GM23338 (cell line): Measurements from ENCODE around the gene RALBP1. TPM values are rescaled to one million over a fixed set of nuclear protein-coding genes. Genes with fewer than 3 reads are reported as not detected.

Experiments used
- ATAC-seq: fragments of 200-7000 bp; cut with Tn5 transposase; 3 replicates; pipeline ENCODE4 v1.9.1; 2020
- DNase-seq: peaks from one replicate; pipeline ENCODE4 v3.0.0-alpha.2; 2015; ENCODE audit warnings: low spot score
- H2AFZ ChIP-seq: fragments of 200-600 bp; sonication (generic); 2 replicates; pipeline ENCODE4 v1.8.0; 2016; ENCODE audit warnings: antibody characterized with exemption, mild to moderate bottlenecking, moderate library complexity
- H3F3A ChIP-seq: fragments of 200-600 bp; sonication (generic); replicated peaks from 2 replicates; pipeline ENCODE4 v1.8.0; 2017; ENCODE audit warnings: antibody characterized with exemption, mixed run types, low read depth
- H3K27ac ChIP-seq: fragments of 200-600 bp; sonication (generic); 2 replicates; pipeline ENCODE4 v1.6.1; 2016; ENCODE audit warnings: low read depth
- H3K27me3 ChIP-seq: fragments of 200-600 bp; sonication (generic); 2 replicates; pipeline ENCODE4 v1.8.0; 2016; ENCODE audit warnings: mild to moderate bottlenecking, mixed run types, moderate library complexity; ENCODE audit not compliant: insufficient read depth
- H3K36me3 ChIP-seq: fragments of 200-600 bp; sonication (generic); 2 replicates; pipeline ENCODE4 v1.8.0; 2016; ENCODE audit warnings: mild to moderate bottlenecking; ENCODE audit not compliant: insufficient read depth
- H3K4me1 ChIP-seq: fragments of 200-600 bp; sonication (generic); 2 replicates; pipeline ENCODE4 v1.8.0; 2016; ENCODE audit warnings: mild to moderate bottlenecking, moderate library complexity; ENCODE audit not compliant: insufficient read depth
- H3K4me2 ChIP-seq: fragments of 200-600 bp; sonication (generic); 2 replicates; pipeline ENCODE4 v1.7.1; 2017; ENCODE audit warnings: mixed run types
- H3K4me3 ChIP-seq: fragments of 200-600 bp; sonication (generic); 2 replicates; pipeline ENCODE4 v1.6.1; 2016; ENCODE audit warnings: mixed run types
- H3K79me2 ChIP-seq: fragments of 200-600 bp; sonication (generic); replicated peaks from 2 replicates; pipeline ENCODE4 v1.8.0; 2017; ENCODE audit warnings: mild to moderate bottlenecking; ENCODE audit not compliant: insufficient read depth
- H3K9me2 ChIP-seq: fragments of 200-600 bp; sonication (generic); 2 replicates; pipeline ENCODE4 v1.8.0; 2017; ENCODE audit not compliant: insufficient read depth
- H4K20me1 ChIP-seq: fragments of 200-600 bp; sonication (generic); replicated peaks from 2 replicates; pipeline ENCODE4 v1.8.0; 2017; ENCODE audit warnings: mild to moderate bottlenecking; ENCODE audit not compliant: insufficient read depth
- H3K27ac Mint-ChIP-seq: 2 replicates; pipeline ENCODE4 v1.8.0; 2020; ENCODE audit warnings: inconsistent platforms, mild to moderate bottlenecking, moderate library complexity, mixed read lengths
- H3K27me3 Mint-ChIP-seq: 3 replicates; pipeline ENCODE4 v1.8.0; 2022; ENCODE audit warnings: low read depth, mild to moderate bottlenecking, moderate library complexity, mixed read lengths, inconsistent platforms; ENCODE audit not compliant: insufficient read depth, poor library complexity
- H3K36me3 Mint-ChIP-seq: 3 replicates; pipeline ENCODE4 v1.8.0; 2021; ENCODE audit warnings: low read depth, mild to moderate bottlenecking, inconsistent platforms, moderate library complexity, mixed read lengths
- H3K4me1 Mint-ChIP-seq: 3 replicates; pipeline ENCODE4 v1.8.0; 2020; ENCODE audit warnings: mild to moderate bottlenecking, inconsistent platforms, mixed read lengths
- H3K4me3 Mint-ChIP-seq: 3 replicates; pipeline ENCODE4 v1.8.0; 2021; ENCODE audit warnings: moderate library complexity, mild to moderate bottlenecking, inconsistent platforms, mixed read lengths
- H3K9me3 Mint-ChIP-seq: 3 replicates; pipeline ENCODE4 v1.8.0; 2020; ENCODE audit warnings: moderate library complexity, mild to moderate bottlenecking, inconsistent platforms, mixed read lengths
- CREB1 ChIP-seq: fragments of 250-450 bp; sonication (Bioruptor Pico); IDR thresholded peaks from 2 replicates; pipeline ENCODE4 v1.5.0; 2020; ENCODE audit warnings: low read depth, mild to moderate bottlenecking, moderate library complexity
- EZH2 ChIP-seq: fragments of 200-600 bp; sonication (generic); IDR thresholded peaks from one replicate; pipeline ENCODE4 v1.8.0; 2017; ENCODE audit warnings: antibody characterized with exemption, mild to moderate bottlenecking, low read depth; ENCODE audit not compliant: unreplicated experiment
- EZH2phosphoT487 ChIP-seq: fragments of 200-600 bp; sonication (generic); IDR thresholded peaks from one replicate; pipeline ENCODE4 v1.8.1; 2018; ENCODE audit warnings: antibody characterized with exemption; ENCODE audit not compliant: unreplicated experiment
- JUNB ChIP-seq: IDR thresholded peaks from one replicate; pipeline ENCODE4 v1.6.1; 2016; ENCODE audit warnings: antibody characterized with exemption; ENCODE audit not compliant: unreplicated experiment
- NANOG ChIP-seq: IDR thresholded peaks from 2 replicates; pipeline ENCODE4 v1.6.1; 2016; ENCODE audit warnings: antibody characterized with exemption, borderline replicate concordance
- POLR2AphosphoS5 ChIP-seq: IDR thresholded peaks from 2 replicates; pipeline ENCODE4 v1.6.1; 2016; ENCODE audit warnings: antibody characterized with exemption, low read depth
- STAT1 ChIP-seq: IDR thresholded peaks from one replicate; pipeline ENCODE4 v1.6.1; 2016; ENCODE audit warnings: antibody characterized with exemption; ENCODE audit not compliant: unreplicated experiment
- ZNF114 ChIP-seq: fragments of 250-450 bp; sonication (Bioruptor Pico); IDR thresholded peaks from 2 replicates; pipeline ENCODE4 v1.5.0; 2020; ENCODE audit warnings: mild to moderate bottlenecking, moderate library complexity
- ZNF331 ChIP-seq: fragments of 250-450 bp; sonication (Bioruptor Pico); IDR thresholded peaks from 2 replicates; pipeline ENCODE4 v1.5.0; 2020; ENCODE audit warnings: low read depth, mild to moderate bottlenecking, moderate library complexity
- polyA plus RNA-seq: library from polyadenylated mRNA; unstranded; fragments of >200 nt; fragmentation: Nextera tagmentation; extraction: Ambion mirVana; gene quantifications from 2 replicates; pipeline ENCODE4 v1.2.1, GENCODE V29; 2016
- total RNA-seq: library from RNA; depleted of rRNA; stranded (reverse); fragments of >200 nt; shearing (Covaris generic); gene quantifications from 2 replicates; pipeline ENCODE4 v1.2.3, GENCODE V29; 2014
- TF ChIP-seq, protein P1 (sequence below), 2 experiments: fragments of 200-600 bp in 1 of 2; sonication (generic) in 1 of 2; conservative IDR thresholded peaks; 2 replicates each; pipeline versions ENCODE4 v1.5.1 to v1.6.1; 2016 to 2017; ENCODE audit warnings: antibody characterized with exemption in 2 of 2, low read depth in 2 of 2, mild to moderate bottlenecking in 2 of 2, moderate library complexity in 1 of 2
- TF ChIP-seq, protein P2 (sequence below): IDR thresholded peaks from 2 replicates; pipeline ENCODE4 v1.6.1; 2016; ENCODE audit warnings: antibody characterized with exemption
- TF ChIP-seq, protein P3 (sequence below): IDR thresholded peaks from one replicate; pipeline ENCODE4 v1.6.1; 2018; ENCODE audit warnings: antibody characterized with exemption; ENCODE audit not compliant: unreplicated experiment
- TF ChIP-seq, protein P4 (sequence below): fragments of 250-450 bp; sonication (Bioruptor Pico); IDR thresholded peaks from 2 replicates; pipeline ENCODE4 v1.5.0; 2020; ENCODE audit warnings: mild to moderate bottlenecking, moderate library complexity

Gene RALBP1
- total and polyA plus RNA-seq, 2 experiments from 2014 or later = 80.9 to 103 TPM

DNA sequence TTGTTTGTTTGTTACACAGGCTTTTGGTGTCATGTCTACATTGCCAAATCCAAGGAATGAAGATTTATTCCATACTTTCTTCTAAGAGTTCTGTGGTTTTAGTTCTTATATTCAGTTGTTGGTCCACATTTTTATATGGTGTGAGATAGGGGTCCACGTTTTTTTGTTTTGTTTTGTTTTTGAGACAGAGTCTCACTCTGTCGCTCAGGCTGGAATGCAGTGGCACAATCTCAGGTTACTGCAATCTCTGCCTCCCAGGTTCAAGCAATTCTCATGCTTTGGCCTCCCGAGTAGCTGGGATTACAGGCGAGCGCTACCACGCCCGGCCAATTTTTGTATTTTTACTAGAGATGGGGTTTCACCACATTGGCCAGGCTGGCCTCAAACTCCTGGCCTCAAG lies 8.2 kb downstream of the RALBP1 start:
- H3K9me3 Mint-ChIP-seq = no peaks in the 10 kb centered on the region
- H3K4me3 Mint-ChIP-seq = no peak overlapping the region
- Histone ChIP-seq H3K4me1 (no peaks in the 10 kb centered on the region; the same call in 1 of the 2 replicates), H3K79me2 (peaks cover 96% of the 10 kb centered on the region), H3K9me2 (peaks cover 3% of the 10 kb centered on the region; the same call in 1 of the 2 replicates), H3K27me3 (no peaks in the 10 kb centered on the region), H3F3A (no peaks in the 10 kb centered on the region), H4K20me1 (peaks cover 16% of the 10 kb centered on the region), H3K4me2 (no peak overlapping the region), H3K27ac (no peak overlapping the region), H2AFZ (no peak overlapping the region), H3K36me3 (no peaks in the 10 kb centered on the region; the same call in 1 of the 2 replicates), H3K4me3 (no peak overlapping the region)
- TF ChIP-seq, protein P1, sequence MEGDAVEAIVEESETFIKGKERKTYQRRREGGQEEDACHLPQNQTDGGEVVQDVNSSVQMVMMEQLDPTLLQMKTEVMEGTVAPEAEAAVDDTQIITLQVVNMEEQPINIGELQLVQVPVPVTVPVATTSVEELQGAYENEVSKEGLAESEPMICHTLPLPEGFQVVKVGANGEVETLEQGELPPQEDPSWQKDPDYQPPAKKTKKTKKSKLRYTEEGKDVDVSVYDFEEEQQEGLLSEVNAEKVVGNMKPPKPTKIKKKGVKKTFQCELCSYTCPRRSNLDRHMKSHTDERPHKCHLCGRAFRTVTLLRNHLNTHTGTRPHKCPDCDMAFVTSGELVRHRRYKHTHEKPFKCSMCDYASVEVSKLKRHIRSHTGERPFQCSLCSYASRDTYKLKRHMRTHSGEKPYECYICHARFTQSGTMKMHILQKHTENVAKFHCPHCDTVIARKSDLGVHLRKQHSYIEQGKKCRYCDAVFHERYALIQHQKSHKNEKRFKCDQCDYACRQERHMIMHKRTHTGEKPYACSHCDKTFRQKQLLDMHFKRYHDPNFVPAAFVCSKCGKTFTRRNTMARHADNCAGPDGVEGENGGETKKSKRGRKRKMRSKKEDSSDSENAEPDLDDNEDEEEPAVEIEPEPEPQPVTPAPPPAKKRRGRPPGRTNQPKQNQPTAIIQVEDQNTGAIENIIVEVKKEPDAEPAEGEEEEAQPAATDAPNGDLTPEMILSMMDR (conservative IDR thresholded peaks at IDR 0.05; ENCODE audit: low read depth in 2 of 2) = no peak
- TF ChIP-seq, protein P2, sequence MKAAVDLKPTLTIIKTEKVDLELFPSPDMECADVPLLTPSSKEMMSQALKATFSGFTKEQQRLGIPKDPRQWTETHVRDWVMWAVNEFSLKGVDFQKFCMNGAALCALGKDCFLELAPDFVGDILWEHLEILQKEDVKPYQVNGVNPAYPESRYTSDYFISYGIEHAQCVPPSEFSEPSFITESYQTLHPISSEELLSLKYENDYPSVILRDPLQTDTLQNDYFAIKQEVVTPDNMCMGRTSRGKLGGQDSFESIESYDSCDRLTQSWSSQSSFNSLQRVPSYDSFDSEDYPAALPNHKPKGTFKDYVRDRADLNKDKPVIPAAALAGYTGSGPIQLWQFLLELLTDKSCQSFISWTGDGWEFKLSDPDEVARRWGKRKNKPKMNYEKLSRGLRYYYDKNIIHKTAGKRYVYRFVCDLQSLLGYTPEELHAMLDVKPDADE = no peak
- no peak for TF ChIP-seq ZNF114
- TF ChIP-seq, protein P3, sequence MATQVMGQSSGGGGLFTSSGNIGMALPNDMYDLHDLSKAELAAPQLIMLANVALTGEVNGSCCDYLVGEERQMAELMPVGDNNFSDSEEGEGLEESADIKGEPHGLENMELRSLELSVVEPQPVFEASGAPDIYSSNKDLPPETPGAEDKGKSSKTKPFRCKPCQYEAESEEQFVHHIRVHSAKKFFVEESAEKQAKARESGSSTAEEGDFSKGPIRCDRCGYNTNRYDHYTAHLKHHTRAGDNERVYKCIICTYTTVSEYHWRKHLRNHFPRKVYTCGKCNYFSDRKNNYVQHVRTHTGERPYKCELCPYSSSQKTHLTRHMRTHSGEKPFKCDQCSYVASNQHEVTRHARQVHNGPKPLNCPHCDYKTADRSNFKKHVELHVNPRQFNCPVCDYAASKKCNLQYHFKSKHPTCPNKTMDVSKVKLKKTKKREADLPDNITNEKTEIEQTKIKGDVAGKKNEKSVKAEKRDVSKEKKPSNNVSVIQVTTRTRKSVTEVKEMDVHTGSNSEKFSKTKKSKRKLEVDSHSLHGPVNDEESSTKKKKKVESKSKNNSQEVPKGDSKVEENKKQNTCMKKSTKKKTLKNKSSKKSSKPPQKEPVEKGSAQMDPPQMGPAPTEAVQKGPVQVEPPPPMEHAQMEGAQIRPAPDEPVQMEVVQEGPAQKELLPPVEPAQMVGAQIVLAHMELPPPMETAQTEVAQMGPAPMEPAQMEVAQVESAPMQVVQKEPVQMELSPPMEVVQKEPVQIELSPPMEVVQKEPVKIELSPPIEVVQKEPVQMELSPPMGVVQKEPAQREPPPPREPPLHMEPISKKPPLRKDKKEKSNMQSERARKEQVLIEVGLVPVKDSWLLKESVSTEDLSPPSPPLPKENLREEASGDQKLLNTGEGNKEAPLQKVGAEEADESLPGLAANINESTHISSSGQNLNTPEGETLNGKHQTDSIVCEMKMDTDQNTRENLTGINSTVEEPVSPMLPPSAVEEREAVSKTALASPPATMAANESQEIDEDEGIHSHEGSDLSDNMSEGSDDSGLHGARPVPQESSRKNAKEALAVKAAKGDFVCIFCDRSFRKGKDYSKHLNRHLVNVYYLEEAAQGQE = no peak
- TF ChIP-seq NANOG = no peak
- no peak for TF ChIP-seq EZH2phosphoT487
- no peak for TF ChIP-seq CREB1 (CRISPR knock-in tag)
- TF ChIP-seq STAT1 = no peak
- no peak for TF ChIP-seq EZH2
- no peak for TF ChIP-seq JUNB
- TF ChIP-seq ZNF331 (CRISPR knock-in tag) = no peak
- no peak for TF ChIP-seq POLR2AphosphoS5
- TF ChIP-seq, protein P4, sequence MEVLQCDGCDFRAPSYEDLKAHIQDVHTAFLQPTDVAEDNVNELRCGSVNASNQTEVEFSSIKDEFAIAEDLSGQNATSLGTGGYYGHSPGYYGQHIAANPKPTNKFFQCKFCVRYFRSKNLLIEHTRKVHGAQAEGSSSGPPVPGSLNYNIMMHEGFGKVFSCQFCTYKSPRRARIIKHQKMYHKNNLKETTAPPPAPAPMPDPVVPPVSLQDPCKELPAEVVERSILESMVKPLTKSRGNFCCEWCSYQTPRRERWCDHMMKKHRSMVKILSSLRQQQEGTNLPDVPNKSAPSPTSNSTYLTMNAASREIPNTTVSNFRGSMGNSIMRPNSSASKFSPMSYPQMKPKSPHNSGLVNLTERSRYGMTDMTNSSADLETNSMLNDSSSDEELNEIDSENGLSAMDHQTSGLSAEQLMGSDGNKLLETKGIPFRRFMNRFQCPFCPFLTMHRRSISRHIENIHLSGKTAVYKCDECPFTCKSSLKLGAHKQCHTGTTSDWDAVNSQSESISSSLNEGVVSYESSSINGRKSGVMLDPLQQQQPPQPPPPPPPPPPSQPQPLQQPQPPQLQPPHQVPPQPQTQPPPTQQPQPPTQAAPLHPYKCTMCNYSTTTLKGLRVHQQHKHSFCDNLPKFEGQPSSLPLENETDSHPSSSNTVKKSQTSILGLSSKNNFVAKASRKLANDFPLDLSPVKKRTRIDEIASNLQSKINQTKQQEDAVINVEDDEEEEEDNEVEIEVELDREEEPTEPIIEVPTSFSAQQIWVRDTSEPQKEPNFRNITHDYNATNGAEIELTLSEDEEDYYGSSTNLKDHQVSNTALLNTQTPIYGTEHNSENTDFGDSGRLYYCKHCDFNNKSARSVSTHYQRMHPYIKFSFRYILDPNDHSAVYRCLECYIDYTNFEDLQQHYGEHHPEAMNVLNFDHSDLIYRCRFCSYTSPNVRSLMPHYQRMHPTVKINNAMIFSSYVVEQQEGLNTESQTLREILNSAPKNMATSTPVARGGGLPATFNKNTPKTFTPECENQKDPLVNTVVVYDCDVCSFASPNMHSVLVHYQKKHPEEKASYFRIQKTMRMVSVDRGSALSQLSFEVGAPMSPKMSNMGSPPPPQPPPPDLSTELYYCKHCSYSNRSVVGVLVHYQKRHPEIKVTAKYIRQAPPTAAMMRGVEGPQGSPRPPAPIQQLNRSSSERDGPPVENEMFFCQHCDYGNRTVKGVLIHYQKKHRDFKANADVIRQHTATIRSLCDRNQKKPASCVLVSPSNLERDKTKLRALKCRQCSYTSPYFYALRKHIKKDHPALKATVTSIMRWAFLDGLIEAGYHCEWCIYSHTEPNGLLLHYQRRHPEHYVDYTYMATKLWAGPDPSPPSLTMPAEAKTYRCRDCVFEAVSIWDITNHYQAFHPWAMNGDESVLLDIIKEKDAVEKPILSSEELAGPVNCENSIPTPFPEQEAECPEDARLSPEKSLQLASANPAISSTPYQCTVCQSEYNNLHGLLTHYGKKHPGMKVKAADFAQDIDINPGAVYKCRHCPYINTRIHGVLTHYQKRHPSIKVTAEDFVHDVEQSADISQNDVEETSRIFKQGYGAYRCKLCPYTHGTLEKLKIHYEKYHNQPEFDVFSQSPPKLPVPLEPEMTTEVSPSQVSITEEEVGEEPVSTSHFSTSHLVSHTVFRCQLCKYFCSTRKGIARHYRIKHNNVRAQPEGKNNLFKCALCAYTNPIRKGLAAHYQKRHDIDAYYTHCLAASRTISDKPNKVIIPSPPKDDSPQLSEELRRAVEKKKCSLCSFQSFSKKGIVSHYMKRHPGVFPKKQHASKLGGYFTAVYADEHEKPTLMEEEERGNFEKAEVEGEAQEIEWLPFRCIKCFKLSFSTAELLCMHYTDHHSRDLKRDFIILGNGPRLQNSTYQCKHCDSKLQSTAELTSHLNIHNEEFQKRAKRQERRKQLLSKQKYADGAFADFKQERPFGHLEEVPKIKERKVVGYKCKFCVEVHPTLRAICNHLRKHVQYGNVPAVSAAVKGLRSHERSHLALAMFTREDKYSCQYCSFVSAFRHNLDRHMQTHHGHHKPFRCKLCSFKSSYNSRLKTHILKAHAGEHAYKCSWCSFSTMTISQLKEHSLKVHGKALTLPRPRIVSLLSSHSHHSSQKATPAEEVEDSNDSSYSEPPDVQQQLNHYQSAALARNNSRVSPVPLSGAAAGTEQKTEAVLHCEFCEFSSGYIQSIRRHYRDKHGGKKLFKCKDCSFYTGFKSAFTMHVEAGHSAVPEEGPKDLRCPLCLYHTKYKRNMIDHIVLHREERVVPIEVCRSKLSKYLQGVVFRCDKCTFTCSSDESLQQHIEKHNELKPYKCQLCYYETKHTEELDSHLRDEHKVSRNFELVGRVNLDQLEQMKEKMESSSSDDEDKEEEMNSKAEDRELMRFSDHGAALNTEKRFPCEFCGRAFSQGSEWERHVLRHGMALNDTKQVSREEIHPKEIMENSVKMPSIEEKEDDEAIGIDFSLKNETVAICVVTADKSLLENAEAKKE (CRISPR knock-in tag) = no peak
- H3K27ac Mint-ChIP-seq = no peak overlapping the region
- peaks cover 30% of the 10 kb centered on the region for H3K36me3 Mint-ChIP-seq
- ATAC-seq (no peak), DNase-seq (no peak)
- H3K27me3 Mint-ChIP-seq = peaks cover 2% of the 10 kb centered on the region
- H3K4me1 Mint-ChIP-seq = 0 out of 3 replicates have a peak, but pooled peaks cover 2% of the 10 kb centered on the region
